NCI-H128 (cell line): Measurements from ENCODE around the gene NDST4.

ENCODE experiments used
- DNase-seq: peaks from one replicate; lab custom pipeline; 2025; ENCODE audit not compliant: unreplicated experiment; lab: John Stamatoyannopoulos, UW

The NDST4 gene

GRCh38 chr4:115113506-115114106 is at the start of gene NDST4:
Gene NDST4 (minus strand): TSS chr4:115113620. CDS start chr4:115077036, 36,584 bp downstream.
- peak; percentile 4 for DNase-seq

DNA sequence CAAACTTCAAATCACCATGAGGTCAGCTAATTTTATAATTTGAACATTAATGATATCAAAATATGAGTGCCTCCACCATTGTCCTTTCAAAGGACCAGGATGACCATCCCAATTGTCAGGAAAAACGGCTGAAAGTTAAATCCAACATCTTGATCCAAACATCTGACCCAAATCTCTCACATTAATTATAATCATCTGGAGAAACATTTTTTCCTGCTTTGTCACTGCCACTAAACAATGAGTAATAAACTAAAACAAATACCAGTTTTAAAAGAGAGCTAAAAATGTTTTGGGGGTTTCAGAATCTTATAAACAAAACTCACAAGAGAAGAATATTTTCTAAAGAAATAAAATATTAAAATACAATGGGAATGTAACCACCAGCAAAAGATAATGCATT is 45.7 kb upstream of the NDST4 start:
- no peak for DNase-seq

DNA sequence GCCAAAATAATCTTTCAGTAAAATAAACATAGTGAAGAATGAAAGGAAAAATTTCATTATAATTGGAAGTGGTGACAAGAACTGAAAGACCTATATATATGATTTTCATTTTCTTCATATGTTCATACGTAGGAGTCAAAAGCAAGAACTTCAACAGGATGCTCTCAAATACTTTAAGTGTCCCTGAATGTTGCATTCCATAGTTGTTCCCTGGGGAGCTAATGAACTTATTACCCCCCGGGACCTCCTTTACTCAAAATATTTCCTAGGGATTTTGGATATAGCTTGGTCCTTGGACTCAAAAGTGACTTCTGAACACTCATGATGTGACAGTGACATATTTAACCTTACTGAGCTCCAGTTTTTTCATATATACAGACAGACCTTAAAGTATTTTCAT is 44.9 kb upstream of the NDST4 start:
- DNase-seq: no peak

DNA sequence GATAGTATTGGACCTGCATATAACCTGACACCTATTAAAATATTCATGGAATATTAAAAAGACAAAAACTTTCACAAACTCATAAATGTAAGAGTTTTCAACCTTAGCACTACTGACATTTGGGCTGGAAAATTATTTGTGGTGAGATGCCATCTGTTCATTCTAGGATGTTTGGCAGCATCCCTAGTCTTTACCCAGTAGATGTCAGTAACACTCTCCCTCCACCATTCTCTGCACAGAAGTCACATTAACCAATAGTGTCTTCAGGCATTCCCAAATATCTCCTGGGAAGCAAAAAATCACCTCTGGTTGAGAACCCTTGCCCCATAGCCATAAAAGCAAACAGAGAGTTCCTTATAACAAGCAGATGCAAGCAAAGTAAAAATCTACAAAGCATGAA is 41.4 kb upstream of the NDST4 start:
- DNase-seq: no peak

- no peak for DNase-seq
Observed at GRCh38 chr4:115152965-115153364, 39.5 kb upstream of the NDST4 start.

GRCh38 chr4:115152081-115152480 is 38.7 kb upstream of the NDST4 start:
- no peak for DNase-seq

DNA sequence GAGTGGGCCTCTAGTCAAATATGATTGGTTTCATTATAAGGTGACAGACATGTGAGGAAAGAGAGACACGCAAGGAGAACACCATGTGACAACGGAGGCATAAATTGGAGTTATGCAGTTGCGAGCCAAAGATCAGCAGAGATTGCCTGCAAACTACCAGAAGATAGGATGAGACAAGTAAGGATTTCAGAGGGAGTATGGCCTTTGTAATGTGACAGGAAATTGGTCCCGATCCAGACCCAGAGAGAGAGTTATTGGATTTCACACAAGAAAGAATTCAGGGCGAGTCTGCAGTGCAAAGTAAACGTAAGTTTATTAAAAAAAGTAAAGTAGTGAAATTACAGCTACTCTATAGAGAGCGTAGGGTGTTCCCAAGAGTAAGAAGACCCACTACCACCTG is 35.7 kb upstream of the NDST4 start:
- DNase-seq: no peak

- peak; percentile 72 for DNase-seq
Observed at GRCh38 chr4:115145393-115146160, 32.2 kb upstream of the NDST4 start.

DNA sequence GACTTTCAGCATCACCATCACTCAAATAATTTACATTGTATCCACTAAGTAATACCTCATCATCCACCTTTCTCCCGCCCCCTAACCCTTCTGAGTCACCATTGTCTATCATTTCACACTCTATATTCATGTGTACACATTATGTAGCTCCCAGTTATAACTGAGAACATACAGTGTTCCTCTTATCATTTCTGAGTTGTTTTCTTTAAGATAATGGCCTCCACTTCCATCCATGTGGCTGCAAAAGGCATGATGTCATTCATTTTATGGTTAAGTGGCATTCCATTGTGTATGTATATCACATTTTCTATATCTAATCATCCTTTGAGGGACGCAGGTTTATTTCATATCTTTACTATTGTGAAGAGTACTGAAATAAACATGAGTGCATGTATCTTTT is 14.6 kb upstream of the NDST4 start:
- no peak for DNase-seq

DNA sequence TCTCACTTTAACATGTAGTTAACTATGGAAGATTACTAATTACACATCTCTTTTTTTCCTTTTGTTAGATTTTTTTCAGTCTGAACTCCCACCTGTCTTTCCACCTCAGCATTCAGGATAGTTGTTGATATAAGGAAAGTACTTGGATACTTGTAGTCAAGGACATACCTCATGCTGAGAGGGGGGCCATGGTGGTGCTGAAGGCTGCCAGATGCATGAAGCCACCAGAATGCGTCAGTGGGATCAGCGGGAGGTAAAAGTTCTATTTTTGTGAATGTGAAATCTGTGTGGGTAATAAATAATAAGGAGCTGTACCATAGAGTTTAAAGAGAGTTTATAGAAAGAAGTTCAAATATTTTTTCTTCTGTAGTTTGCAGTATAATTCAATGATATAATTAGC is 13.1 kb upstream of the NDST4 start:
- no peak for DNase-seq

GRCh38 chr4:115121351-115122043 is 8.1 kb upstream of the NDST4 start:
- DNase-seq: no peak

DNA sequence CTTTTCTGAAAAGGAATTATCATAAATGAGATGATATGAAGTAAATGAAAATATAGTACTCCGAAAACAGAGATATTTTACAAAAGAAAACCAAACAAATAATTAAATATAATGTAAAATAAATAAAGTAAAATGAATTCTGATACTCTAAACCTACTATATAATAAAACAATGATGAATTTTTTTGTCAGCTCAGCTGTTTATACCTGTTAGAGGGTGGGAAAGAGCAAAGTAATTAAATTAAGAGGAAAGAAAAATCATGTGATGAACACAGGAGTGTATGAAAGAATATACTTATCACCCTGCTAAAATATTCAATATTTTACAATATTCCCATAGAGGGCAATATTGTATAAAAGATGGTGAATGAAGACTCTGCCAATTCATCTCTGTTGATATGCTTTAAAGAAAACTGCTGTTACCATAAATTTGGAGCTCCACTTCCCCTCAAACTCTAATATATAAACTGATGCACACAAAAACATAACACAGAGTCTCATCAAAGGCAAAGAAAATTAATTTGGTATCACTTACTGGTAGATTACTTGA is 6.5 kb upstream of the NDST4 start:
- no peak for DNase-seq

- no peak for DNase-seq
Observed at GRCh38 chr4:115117651-115118050, 4.2 kb upstream of the NDST4 start.

DNA sequence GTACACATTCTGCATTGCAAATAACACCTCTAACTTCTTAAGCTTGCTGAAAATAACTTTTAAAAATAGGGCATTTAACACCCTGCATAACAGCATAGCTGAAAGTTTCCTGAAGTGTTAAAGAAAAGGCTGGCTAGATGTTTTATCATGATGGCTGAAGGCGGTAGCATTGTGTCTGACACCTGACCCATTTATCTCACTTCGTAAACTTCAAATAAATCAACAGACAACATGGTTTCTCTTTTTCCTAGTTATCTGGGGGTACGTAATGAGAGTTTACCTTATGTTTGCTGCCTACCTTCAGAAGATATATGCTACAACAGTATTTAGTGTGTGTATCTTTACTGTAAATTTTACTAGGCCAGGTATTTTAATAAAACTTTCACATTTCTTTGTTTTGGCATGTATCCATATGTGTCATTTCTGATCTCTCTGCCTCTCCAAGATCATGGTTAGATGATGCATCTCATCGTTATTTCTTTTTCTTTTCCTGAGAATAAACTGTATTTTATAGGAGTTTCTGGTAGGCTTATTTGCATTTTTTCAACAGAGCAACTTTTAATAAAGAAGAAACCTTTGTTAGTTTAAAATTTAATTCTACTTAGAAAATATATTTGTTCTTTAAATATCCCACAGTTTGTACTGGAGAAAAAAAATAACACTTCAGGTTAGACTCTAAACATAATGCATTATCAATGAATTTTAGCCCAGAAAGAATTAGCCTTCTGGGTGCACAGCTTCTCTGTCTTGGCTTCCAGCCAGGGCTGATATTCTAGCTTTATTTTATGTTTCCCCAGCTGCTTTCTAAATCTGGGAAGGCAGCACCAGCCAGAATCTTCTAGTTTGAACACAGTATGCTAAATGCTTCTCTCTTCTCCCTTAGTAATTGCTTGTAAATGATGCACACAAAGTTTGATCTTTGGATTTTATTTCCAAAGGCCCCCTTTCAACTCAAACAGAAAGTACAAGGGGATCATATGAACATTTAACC is 2.9 kb downstream of the NDST4 start:
- peak; percentile 27 for DNase-seq

DNA sequence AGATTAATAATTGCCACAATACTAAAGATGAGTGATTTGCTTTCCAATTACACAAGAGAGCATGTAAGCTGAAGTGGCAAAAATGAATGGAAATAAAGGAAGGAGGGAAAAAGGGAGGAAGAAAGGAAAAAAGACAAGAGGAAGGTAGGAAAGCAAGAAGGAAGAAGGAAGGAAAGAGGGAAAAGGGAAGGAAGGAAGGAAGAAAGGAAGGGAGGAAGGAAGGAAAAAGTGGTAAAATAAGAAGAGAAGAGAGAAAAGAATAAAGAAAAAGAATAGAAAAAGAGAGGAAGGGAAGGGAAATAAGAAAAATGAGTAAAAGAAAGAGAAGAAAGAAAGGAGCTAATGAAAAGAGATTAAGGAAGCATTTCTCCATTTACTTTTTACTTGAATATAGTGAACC is 4.6 kb downstream of the NDST4 start:
- DNase-seq: no peak

GRCh38 chr4:115107411-115107810 is 6.0 kb downstream of the NDST4 start:
- no peak for DNase-seq

- no peak for DNase-seq
Observed at GRCh38 chr4:115101675-115102074, 11.7 kb downstream of the NDST4 start.

DNA sequence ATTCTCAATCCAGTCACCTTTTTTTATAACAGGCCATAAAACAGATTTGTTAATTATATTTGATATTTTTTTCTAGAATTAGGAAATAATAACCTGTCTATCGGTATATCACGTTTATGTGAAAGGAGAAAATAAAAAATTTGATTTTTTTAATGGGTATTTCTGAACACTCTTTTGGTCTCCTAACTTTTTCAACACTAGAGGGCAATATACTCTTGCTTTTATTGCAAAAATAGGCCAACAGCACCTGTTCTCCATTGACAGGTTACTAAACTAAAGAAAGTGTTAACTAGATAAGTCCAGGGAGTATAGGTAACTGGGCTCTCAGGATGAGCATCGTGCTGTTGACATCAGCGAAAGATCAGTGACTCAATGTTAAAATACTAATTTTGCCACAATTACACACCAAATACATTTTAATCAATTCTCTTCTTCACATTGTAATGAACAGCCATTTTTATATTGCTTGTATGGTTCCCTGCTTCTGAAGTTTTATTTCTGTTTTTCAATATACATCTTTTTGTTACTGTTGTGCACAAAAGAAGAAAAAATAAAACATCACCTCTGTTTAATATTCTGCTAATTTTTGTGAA is 22.8 kb downstream of the NDST4 start:
- no peak for DNase-seq

- no peak for DNase-seq
Observed at GRCh38 chr4:115082633-115083032, 30.8 kb downstream of the NDST4 start.

GRCh38 chr4:115076691-115077090 is 36.7 kb downstream of the NDST4 start:
- no peak for DNase-seq
